Activated CD8-positive, alpha-beta memory T cell treated with anti-CD3 and anti-CD28 coated beads, Interleukin-2, amount 50 U/mL, for 1 hour (primary cell): ENCODE results near the gene IQGAP2.
"Not testable (repeated sequence)": the region's sequence is repeated elsewhere in the genome, so short reads cannot be mapped to it uniquely, and the experiment has no call there.

Experiments
- DNase-seq: peaks from one replicate; pipeline ENCODE4 v3.0.0-alpha.2; 2020; ENCODE audit errors: extremely low read depth

The IQGAP2 gene

DNA sequence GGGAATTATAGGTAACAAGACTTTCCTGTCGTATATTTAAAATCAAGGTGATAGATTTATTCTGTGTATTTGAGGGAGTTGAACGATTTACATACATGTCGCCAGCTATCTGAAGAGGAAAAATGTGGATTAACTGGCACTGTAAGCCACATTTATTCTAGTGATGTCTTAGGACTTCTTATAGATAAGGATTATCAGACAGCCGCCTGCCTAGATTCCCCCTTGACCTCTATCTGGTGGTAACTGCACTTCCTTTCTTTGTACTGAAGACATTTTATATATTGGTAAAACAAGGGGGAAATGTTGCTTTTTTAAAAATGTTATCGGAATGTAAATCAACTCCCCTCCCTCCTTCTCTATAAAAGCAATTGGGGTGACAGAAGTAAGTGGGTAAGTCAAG is 259.4 kb downstream of the IQGAP2 start:
- no peak for DNase-seq

DNA sequence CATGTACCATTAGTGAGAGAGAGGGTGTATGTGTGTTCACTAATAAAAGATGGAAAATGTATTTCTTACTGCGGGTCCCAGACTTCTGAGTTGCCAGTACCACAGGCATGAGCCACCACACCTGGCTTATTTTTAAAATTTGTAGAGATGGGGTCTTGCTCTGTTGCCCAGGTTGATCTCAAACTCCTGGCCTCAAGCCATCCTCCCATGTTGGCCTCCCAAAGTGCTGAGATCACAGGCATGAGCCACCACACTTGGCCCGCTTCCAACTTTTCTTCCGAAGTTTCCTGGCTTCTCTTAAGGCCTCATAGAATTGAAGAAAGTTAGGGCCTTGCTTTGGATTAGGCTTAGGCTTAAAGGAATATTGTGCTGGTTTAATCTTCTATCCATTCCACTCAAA is 260.5 kb downstream of the IQGAP2 start:
- no peak for DNase-seq

DNA sequence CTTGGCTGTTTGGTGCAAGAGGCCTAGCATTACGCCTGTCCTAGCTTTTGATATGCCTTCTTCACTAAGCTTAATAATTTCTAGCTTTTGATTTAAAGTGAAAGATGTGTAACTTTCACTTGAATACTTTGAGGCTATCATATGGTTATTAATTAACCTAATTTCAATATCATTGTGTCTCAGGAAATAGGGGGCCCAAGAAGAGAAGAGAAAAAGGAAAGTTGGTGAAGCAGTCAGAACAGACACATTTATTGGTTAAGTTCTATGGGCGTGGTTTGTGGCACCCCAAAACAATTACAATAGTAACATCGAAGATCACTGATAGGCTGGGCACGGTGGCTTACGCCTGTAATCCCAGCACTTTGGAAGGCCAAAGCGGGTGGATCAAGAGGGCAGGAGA is 261.0 kb downstream of the IQGAP2 start:
- no peak for DNase-seq

DNA sequence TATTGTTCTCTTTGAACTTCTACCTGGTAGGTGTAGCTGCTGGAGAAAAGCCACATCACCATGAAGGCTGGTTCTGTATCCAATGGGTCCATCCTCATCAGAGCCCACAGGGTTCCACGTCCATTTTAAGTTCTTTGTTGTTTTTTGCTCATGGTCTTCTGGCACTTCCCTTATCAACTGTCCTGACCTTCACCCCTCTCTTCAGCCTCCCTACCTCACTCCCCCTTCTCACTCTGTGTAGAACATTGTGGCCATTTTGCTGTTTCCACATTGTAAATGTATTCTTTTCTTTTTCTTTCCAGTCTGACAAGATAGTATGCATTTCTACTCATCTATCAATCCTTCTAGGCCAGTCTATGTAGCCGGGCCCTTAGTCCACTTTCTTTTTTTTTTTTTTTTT is 264.4 kb downstream of the IQGAP2 start:
- DNase-seq: no peak

DNA sequence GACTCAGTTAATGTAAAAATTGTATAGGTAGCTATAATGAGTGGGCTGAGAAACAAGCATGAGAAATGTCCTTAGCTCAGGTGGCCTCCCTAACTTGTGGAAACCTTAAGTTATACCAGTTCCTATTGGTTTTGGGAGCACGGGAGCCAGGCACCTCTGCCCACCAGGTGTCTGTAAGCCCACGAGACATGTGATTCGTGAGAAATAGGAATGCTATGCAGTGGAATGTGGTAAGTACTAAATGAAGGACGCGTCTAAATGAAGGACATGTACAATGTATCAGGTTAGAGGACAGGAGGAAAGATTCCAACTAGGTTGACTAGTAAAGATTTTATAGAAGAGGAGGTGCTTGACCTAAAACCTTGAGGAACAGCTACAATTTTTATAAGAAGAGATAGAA is 266.2 kb downstream of the IQGAP2 start:
- DNase-seq: no peak

DNA sequence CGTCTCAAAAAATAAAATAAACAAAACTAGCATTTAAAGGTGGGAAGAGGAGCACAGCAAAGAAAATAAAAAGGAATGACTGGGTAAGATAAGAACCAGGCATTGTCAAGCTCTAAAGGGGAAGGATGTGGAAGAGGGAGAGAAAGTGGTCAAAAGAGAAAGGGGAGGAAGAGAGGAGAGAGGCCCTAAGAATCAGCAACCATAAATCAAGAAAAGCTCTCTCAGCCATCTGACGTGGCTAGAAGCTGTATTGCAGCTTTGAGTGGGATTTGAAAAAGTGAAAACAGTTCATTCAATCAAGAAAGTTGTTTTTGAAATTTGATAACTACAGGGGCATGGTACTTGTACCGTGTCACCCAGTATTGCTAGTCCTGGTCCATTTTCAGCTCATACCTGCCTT is 267.4 kb downstream of the IQGAP2 start:
- no peak for DNase-seq

DNA sequence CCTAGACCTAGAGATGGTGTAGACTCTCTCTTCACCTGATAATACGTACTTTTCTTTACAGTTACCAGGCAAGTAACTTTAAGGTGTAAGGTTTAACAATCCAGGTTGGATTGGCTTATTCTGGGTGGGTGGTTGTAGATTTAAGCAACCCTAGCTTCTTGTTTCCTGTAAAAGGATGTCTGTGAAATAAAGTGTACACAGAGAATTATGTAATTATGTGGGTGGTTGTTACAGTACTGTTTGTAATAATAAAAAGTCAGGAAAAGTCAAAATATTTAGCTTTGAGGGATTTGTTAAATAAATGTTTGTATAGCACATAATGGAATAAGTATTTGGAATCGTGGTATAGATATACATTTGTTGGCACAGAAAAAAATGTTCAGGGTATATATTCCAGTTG is 269.2 kb downstream of the IQGAP2 start:
- no peak for DNase-seq

DNA sequence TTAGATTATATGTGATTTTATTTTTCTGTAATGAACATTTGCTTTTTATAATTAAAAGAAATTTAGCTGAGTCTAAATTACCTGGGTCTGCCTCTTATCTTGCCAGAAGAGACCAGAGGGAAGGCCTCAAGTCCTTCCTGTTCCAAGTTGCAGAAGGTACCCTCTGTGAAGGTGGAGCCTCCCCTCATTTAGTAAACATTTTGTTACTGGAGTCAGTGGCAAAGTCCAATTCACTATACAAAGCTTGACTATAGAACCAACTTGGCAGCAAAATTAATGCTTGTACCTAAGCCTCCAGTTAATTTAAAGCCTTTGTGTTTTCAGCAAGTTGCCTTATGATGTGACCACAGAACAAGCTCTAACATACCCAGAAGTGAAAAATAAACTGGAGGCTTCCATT is 270.0 kb downstream of the IQGAP2 start:
- DNase-seq: no peak

DNA sequence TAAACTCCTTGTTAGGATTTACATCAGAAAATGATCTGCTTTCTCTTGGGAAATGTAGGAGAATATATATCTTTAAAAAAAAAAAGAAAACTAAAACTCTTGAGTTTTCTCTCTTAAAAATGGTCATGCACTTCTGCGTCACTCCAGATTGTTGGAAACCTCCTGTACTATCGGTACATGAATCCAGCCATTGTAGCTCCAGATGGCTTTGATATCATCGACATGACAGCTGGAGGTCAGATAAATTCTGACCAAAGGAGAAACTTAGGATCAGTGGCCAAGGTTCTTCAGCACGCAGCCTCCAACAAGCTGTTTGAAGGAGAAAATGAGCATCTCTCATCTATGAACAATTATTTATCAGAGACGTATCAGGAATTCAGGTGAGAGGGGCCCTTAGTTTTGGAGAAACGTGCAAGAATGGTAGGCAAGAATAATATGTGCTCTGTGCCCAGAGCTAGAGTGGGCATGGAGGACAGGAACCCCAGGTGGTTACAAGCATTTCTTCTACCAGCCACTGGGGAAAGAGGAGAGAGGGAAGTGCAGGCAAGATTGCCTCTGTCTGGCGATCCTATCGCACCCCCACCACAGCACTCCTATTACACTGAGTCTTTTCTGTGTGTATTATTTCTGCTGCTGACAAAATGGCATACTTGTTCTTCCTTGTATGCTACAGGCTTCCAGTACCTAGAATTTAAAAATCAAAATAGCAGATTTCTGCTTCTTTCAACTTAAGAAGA is 271.4 kb downstream of the IQGAP2 start:
- no peak for DNase-seq

DNA sequence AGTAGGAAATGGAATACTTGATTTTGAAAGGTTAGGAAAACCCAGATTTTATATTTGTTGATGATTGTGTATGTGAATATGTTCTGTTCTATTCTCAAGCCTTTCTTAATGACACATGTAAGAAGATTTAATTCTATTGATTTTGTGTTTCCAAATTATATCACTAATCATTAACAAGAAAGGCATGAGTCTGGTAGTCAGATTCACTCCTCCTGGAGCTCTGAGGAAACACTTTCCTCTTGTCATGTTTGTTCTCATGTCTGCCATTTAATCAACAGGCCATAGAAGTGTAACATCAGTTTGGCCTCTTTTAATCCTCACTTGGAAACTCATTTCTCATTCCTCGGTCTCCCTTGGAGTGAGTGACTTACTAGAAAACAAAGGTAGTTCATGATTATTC is 272.3 kb downstream of the IQGAP2 start:
- no peak for DNase-seq

DNA sequence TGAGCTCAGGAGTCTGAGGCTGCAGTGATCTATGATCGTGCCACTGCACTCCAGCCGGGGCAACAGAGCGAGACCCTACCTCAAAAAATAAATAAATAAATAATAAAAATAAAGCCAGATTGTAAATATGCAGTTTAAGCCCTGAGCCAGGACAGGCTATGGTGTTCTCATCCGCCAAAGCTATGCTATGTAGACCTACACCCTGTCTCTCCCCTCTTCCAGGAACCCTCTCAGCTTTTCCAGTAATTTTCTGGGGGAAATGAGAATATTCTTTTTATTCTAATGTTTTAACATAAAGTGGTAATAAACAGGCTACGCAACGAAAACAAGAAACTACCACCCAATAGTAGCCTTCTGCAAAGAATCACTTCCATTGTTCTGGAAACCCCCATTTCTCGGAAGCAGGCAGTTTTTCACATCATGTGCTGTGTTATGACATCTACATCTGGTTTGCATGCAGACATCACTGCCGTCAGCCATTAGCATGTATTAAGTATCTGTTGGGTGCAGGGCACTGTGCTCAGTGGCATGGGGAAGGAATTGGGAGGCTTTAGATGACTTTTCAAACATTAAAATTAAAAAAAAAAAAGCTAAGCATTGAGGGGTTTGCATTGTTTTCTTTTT is 274.9 kb downstream of the IQGAP2 start:
- DNase-seq: no peak

DNA sequence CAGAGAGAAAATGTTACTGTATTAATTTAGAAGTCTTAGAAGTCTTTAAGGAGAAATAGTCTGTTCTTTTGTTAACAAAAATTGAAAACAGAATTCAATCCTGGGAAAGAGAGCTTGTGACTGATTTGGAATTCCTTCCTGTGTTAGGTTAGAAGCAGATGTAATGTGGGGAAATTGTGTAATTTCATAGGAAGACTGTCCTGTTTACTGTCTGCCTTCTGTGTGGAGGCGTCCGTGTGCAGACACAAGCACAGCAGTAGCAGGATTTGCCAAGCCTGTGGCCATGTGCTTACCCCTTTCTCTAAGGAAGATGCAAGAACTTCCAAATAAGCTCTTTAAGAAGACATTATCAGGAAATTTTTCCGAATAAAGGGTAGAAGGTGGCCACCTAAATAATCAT is 276.1 kb downstream of the IQGAP2 start:
- no peak for DNase-seq

DNA sequence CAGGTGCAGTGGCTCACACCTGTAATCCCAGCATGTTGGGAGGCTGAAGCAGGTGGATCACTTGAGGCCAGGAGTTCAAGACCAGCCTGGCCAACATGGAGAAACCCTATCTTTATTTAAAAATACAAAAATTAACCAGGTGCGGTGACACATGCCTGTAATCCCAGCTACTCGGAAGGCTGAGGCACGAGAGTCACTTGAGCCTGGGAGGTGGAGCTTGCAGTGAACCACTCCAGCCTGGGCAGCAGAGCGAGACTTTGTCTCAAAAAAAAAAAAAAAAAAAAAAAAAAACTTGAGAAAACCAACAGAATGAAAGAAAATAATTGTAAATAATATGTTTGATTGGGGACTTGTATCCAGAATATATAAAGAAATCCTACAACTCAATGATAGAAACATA is 277.7 kb downstream of the IQGAP2 start:
- not testable (repeated sequence) for DNase-seq

DNA sequence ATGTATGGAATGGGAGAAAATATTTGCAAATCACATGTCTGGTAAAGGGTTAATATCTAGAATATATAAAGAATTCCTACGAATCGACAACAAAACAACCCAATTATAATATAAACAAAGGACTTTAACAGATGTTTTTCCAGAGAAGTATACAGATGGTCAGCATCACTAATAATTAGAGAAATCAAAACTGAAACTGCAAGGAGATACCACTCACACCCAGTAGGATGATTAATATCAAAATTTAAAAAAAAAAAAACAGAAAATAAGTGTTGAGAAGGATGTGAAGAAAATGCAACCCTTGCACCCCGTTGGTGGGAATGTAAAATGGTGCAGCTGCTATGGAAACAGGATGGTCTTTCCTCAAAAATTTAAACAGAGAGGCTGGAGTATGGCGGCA is 278.2 kb downstream of the IQGAP2 start:
- DNase-seq: no peak

DNA sequence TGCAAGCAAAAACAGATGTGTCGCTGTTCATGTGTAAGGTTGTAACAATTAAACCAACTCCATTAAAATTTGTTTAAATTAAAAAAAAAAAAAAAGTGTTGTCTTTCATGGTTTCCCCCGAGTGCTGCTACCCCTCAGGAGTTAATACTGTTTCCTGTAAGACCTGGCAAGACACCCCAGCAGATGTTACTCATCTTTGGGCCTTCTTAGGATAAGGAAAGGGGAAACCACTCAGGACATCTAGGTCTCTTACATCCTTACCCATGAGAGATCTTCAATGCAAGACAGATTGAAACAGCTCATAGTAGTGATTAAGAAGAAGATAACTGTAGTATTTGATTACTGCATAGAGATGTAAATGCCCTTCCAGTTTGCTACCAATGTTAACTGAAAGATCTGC is 279.3 kb downstream of the IQGAP2 start:
- DNase-seq: no peak

DNA sequence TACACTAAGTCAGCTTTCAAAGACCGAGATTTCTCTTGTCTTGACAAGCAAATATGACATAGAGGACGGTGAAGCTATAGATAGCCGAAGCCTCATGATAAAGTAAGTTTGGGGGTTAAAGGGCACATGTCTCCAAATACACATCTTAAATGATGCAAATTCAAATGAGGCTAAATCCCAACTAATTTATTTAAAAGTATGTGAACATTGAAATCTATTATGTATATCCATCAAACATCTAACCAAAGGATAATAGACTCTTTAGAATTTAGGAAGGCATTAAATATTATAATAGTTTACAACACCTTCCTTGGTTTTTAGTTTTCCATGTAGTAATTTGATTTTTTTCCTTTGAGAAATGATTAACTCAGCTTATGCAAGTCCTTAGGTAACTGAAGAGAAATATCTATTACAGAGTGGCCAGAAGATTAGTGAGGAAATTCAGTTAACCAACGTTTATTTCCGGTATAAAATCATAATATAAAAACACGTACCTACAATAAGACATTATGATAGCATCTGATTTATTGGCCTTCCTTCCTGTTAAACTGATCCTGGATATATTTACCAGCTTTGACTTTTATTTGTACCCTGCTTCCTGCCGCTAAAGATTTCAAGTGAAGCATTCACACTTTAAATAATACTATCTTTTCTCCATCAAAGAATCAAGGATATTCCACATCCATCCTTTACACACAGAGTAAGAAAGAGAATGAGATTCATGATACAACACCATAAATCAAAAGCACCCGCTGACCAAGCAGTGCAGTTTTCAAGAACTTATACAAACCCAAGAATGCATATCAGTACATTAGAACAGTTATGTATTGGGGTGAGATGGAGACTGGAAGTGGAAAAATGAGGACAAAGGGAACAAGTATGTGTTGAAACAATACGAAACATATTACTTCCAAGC is 281.0 kb downstream of the IQGAP2 start:
- no peak for DNase-seq

DNA sequence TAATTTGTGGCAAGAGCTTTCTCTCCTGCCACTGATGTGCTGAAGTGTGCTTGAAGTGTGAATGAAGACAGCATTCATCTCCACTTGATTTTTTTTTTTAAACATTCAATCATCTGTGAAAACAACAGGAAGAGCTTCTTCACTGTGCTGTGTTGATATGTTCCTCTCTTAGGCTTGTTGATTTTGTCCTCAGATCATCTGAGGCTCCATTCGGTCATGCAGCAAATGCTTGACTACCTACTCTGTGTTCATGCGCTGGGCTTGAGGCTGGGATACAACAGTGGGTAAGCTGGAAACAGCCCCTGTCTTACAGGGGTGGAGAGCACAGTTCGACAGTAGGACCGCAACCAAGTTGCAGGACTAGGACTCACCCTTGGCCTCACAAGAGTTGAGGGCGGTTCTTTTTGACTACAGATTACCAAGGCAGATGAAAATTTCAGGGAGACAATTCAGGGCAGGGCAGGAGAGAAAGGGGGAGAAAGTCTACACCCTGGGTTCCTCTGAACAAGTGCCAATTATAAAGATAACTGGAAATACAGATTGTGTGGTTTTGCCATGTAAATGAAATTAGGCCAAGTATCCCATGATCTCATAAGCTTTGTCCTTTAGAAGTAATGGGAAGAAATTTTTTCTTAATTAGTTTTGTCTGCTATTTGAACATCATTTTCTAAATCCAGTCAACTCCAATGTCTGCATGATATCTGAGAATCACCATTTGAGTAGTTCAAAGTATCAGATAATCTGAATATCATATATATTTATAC is 281.9 kb downstream of the IQGAP2 start:
- DNase-seq: no peak

DNA sequence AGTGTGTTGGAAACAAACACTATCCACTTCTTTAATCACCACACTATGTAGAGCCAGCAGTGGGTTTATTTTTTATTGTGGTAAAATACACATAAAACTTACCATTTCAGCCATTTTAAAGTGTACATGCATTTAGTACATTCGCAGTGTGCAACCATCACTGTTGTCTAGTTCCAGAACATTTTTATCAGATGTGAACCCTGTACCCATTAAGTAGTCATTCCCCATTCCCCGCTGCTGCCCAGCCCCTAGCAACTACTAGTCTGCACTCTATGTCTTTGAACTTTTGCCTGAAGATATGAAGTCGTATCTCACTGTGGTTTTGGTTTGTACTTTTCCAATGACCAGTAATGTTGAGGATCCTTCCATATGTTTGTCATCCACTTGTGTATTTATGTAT is 282.6 kb downstream of the IQGAP2 start:
- DNase-seq: no peak

DNA sequence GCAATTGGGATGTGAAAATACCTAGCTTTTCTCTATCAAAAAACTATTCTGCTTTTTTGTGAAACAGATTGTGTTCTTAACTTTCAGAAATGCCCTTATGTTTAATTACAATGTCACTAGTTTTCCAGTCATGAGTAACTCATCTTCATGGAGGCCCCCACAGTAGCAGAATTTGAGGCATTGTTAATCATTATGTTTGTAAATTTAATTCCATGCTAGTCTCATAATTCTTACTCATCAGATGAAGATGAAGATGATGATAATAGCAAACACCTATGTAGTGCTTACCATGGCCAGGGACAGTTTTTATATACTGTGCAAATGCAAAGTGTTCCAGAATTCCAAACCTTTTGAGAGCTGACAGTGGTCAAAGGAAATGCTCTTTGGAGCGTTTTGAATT is 285.1 kb downstream of the IQGAP2 start:
- DNase-seq: no peak

DNA sequence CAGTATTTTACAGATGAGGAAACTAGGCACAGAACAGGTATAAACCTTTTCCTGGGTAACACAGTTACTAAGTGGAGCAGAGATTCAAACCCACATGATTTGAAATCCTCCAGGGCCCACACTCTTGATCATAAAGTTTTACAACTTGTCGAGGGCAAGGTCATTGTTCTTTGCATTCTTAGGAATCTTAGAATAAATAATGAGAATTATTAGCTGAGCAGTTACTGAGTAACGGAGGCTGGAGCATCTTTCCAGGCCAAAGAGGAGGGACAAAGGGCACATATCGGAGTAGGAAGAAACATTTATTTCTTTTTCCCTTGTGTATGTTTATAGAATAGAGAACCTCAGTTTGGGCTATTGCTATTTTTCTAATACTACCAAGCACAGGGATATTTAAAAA is 285.8 kb downstream of the IQGAP2 start:
- no peak for DNase-seq

DNA sequence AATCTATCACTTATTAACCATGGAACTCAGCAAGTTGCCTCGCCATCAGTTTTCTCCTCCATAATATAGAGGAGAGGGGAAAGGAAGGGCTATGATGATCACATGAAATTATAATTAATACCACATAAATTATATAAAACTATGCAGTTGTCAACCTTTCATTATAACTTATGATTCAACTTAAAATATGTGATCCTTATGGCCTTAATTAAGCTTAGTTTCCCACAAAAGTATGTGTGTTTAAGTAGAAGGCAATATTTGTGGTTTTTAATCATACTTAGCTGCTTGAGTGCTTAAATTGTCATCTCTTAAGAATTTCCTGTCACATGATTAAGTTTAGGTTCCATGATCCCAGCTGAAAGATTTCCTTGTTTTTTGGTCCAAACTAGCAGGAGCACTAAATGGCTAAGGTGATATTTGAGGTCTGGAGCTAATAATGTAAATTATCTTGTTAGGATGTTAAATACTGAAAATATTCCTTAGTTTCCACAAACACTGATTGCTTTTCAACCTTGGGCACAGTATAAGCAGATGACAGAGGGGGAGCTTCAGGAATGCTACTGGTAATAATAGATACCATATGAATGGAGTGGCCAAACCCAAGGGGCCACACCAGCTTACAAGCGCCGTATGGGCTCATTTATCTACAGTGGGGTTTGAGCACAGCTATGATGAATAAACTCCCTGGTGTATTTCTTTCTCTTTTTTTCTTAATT is 286.4 kb downstream of the IQGAP2 start:
- DNase-seq: no peak
